K562 (cell line): ENCODE measurements around the gene ADIPOQ. TPM values are rescaled to one million over a fixed set of nuclear protein-coding genes. Genes with fewer than 3 reads are reported as not detected.

Source experiments
- FOSL1 ChIP-seq: fragments of 200-800 bp; sonication (Bioruptor generic); conservative IDR thresholded peaks from 2 replicates; pipeline ENCODE4 v1.6.1; 2016; ENCODE audit warnings: missing genetic modification characterization, missing compliant biosample characterization
- HDGF ChIP-seq: fragments of 450-650 bp; IDR thresholded peaks from 2 replicates; pipeline ENCODE4 v1.6.1; 2016
- MAZ ChIP-seq, 2 experiments: fragments of 450-650 bp in 1 of 2; sonication (generic) in 1 of 2; formaldehyde crosslinking; IDR thresholded peaks in 1 of 2; conservative IDR thresholded peaks in 1 of 2; 2 replicates each; pipeline versions ENCODE4 v1.4.0 to v1.5.0; 2020; ENCODE audit warnings: mild to moderate bottlenecking in 1 of 2, missing genetic modification reagents in 1 of 2
- POLR2AphosphoS5 ChIP-seq: IDR thresholded peaks from 2 replicates; pipeline ENCODE4 v1.6.1; 2011; ENCODE audit warnings: mild to moderate bottlenecking, low read depth, low read length, moderate library complexity; ENCODE audit not compliant: control insufficient read depth, insufficient read depth
- POLR2B ChIP-seq: fragments of 450-650 bp; IDR thresholded peaks from 2 replicates; pipeline ENCODE4 v1.6.1; 2018; ENCODE audit warnings: low read depth; ENCODE audit not compliant: partially characterized antibody
- RBFOX2 ChIP-seq: fragments of 200-400 bp; formaldehyde crosslinking; IDR thresholded peaks from 2 replicates; pipeline ENCODE4 v1.6.1; 2017; ENCODE audit warnings: low read depth, mild to moderate bottlenecking, low read length, moderate library complexity
- SNIP1 ChIP-seq: fragments of 450-650 bp; IDR thresholded peaks from 2 replicates; pipeline ENCODE4 v1.7.1; 2017; ENCODE audit warnings: low read depth, mild to moderate bottlenecking
- SP1 ChIP-seq: sonication (generic); formaldehyde crosslinking; IDR thresholded peaks from 2 replicates; pipeline ENCODE4 v1.8.1; 2022; ENCODE audit warnings: mild to moderate bottlenecking, missing genetic modification reagents
- SRF ChIP-seq, 2 experiments: fragments of 250-450, 450-650 bp in 1 of 2; sonication (Bioruptor Pico) in 1 of 2; sonication (generic) in 1 of 2; formaldehyde crosslinking; IDR thresholded peaks; 2 replicates each; pipeline versions ENCODE4 v1.5.0 to v1.5.1; 2020 to 2022; ENCODE audit warnings: mild to moderate bottlenecking in 1 of 2, missing genetic modification reagents in 1 of 2
- THAP12 ChIP-seq: fragments of 250-450 bp; sonication (Bioruptor Pico); IDR thresholded peaks from 2 replicates; pipeline ENCODE4 v1.9.0; 2021; ENCODE audit warnings: mild to moderate bottlenecking, inconsistent platforms
- VEZF1 ChIP-seq: fragments of 200-800 bp; sonication (Bioruptor generic); IDR thresholded peaks from 2 replicates; pipeline ENCODE4 v1.6.1; 2017; ENCODE audit warnings: missing genetic modification characterization, missing compliant biosample characterization
- ZMIZ1 ChIP-seq, 2 experiments: fragments of 150-350 bp in 1 of 2; IDR thresholded peaks; 2 replicates each; pipeline ENCODE4 v1.6.1; 2012 to 2016; ENCODE audit warnings: low read depth in 2 of 2, low read length in 2 of 2, mild to moderate bottlenecking in 1 of 2, moderate library complexity in 1 of 2
- ZNF274 ChIP-seq: IDR thresholded peaks from 2 replicates; pipeline ENCODE4 v1.6.1; 2011; ENCODE audit warnings: low read depth, mild to moderate bottlenecking, low read length, moderate library complexity, borderline replicate concordance
- ZNF644 ChIP-seq: fragments of 200-800 bp; sonication (Bioruptor generic); IDR thresholded peaks from 2 replicates; pipeline ENCODE4 v1.6.1; 2016; ENCODE audit warnings: low read depth, missing genetic modification characterization, missing compliant biosample characterization
- ZNF740 ChIP-seq, 3 experiments: fragments of 200-800 bp in 1 of 3; sonication (Bioruptor generic) in 1 of 3; sonication (generic) in 1 of 3; formaldehyde crosslinking in 1 of 3; IDR thresholded peaks; 2 replicates each; pipeline versions ENCODE4 v1.6.1 to v1.8.0; 2016 to 2022; ENCODE audit warnings: mild to moderate bottlenecking in 2 of 3, missing compliant biosample characterization in 2 of 3, missing genetic modification characterization in 2 of 3, missing genetic modification reagents in 1 of 3
- polyA plus RNA-seq, 8 experiments: library from polyadenylated mRNA; depleted of rRNA in 4 of 8; stranded (reverse) in 5 of 8; unstranded in 3 of 8; fragments of >200 nt; fragmentation: Nextera tagmentation in 2 of 8; fragmentation: Illumina TruSeq in 1 of 8; extraction: Ambion mirVana in 2 of 8; extraction: Trizol in 1 of 8; gene quantifications; 2 replicates each; pipeline versions ENCODE4 v1.2.1 to v1.2.3, GENCODE V29; 2011 to 2014; ENCODE audit warnings: inconsistent platforms in 1 of 8, missing spikeins in 1 of 8
- total RNA-seq, 7 experiments: library from RNA; depleted of rRNA in 6 of 7; stranded (reverse); fragments of >200 nt in 6 of 7; fragmentation: Illumina TruSeq in 2 of 7; extraction: Trizol in 2 of 7; gene quantifications; 2 replicates each; pipeline versions ENCODE4 v1.2.1 to v1.2.3, GENCODE V29; 2011 to 2021; ENCODE audit warnings: low replicate concordance in 1 of 7

The ADIPOQ gene
- total and polyA plus RNA-seq, 9 of the 15 experiments (the other 6 are each of a cell fraction or from before 2014, with no cell fraction given) = 0.01 to 0.04 (median 0.03) TPM; not detected in 4

- TF ChIP-seq THAP12 = 0 out of 2 replicates have a peak, but pooled peaks have one; percentile 41
- peak; percentile 52 for TF ChIP-seq POLR2B
- no peak for TF ChIP-seq ZNF644
- 0 out of 4 replicates have a peak, but pooled peaks of 1 of the 2 experiments have one; percentile 52 for TF ChIP-seq SRF (CRISPR knock-in tag; IDR thresholded peaks at IDR 0.05)
- TF ChIP-seq SP1 (CRISPR knock-in tag) = 0 out of 2 replicates have a peak, but pooled peaks have one; percentile 16
- no peak for TF ChIP-seq ZNF274
- 0 out of 2 replicates have a peak, but pooled peaks have one; percentile 17 for TF ChIP-seq FOSL1 (tag)
- peak; percentile 5; the same call in 1 of the 2 replicates for TF ChIP-seq ZNF740 (CRISPR knock-in tag; IDR thresholded peaks at IDR 0.05)
- TF ChIP-seq ZNF740 (tag; IDR thresholded peaks at IDR 0.05) = no peak
- peak; percentile 80 for TF ChIP-seq POLR2AphosphoS5
- TF ChIP-seq SNIP1 = peak; percentile 94
- TF ChIP-seq ZMIZ1 (IDR thresholded peaks at IDR 0.05; ENCODE audit: low read depth in 2 of 2, low read length in 2 of 2) = no peak
- no peak for TF ChIP-seq HDGF
- TF ChIP-seq RBFOX2 = peak; percentile 88
- TF ChIP-seq VEZF1 = peak; percentile 53
- peak; percentile 31 to 75; a peak in 3 of 4 replicates for TF ChIP-seq MAZ (CRISPR knock-in tag; conservative IDR thresholded peaks at IDR 0.05 in 1 of 2, IDR thresholded peaks at IDR 0.05 in 1 of 2)
Measured at GRCh38 chr3:186826976-186827857, 15.3 kb upstream of the ADIPOQ start (continued).
